GM04503 (cell line): Measurements from ENCODE around the gene GP1BB.
"Not testable (repeated sequence)": the region's sequence is repeated elsewhere in the genome, so short reads cannot be mapped to it uniquely, and the experiment has no call there.

ENCODE experiments used
- DNase-seq: peaks from one replicate; pipeline ENCODE4 v3.0.0-alpha.2; 2012; ENCODE audit warnings: low read depth

GP1BB gene

DNA sequence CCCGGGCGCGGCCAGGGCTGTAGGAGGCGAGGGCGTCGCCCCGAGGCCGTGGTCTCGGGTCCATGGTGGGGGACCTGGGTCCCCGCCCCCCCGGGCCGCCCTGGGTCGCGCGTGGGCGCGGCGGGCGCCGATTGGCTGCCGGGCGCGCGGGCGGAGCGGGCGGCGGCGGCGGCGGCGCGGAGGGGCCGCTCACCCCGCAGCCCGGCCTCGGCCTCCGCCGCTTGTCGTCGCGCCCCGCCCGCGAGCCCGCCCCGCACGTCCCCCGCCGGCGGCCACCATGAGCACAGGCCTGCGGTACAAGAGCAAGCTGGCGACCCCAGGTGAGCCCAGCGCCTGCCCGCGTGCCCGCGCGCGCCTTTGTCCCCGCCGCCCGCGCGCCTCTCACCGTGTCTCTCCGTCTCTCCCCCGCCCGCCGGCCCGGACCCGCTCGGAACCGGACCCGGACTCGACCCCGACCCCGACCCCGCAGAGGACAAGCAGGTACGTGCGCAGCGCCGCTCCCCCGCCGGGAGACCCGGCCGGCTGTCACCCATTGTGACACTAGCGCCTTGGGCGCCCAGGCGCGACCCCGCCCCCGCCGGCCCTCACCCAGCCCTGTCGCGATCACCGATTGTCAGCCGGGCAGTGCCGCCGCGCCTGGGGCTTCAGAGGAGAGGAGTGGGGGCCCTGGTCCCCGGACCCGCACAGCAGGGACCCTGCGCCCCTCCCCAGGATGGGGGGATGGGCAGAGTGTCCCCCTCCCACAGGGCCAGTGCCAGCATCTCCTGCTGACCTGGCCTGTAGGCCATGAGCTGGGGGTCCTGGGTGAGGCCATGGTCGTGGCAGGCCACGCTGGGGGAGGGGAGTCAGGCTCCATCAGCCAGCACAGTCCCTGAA, 8.8 kb upstream of the GP1BB start, which contains the start of gene SEPTIN5:
TSS of gene SEPTIN5 (plus strand) at position 192 of the 876 bp plus-strand sequence. CDS start at position 278, 86 bp downstream.
- DNase-seq = no peak

DNA sequence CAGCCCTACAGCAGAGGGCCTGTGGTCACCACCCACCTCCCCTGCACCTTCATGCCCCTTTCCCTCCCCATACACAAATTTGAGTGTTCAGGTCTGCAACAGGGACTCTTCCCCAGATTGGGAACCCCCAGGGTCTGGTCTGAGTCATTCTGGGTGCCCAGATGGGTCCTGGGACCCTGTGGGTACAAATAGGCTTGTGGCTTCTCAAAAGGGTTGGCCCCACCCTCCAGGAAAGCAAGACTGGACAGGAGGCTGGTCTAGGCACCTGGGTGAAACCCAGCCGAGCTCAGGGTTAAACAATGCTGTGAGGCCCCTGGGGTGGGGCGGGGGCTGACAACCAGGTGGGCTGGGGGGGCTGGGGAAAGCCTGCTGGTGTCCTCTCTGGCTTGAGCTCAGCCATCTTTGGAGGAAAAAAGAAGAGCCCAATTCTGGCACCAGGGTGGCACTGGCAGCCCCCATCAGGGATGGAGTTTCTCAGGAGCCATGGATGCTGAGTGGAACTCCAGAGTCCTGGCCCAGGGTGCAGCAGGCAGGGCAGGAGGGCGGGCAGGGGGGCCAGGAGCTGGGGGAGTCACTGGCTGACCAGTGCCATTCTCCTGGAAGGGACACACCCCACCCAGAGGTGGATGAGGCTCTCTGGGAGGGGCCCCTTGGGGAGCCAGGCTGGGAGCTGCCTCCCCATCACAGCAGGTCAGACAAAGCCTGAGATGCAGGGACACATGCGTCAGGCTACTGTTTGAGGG, 8.0 kb upstream of the GP1BB start:
- no peak for DNase-seq

DNA sequence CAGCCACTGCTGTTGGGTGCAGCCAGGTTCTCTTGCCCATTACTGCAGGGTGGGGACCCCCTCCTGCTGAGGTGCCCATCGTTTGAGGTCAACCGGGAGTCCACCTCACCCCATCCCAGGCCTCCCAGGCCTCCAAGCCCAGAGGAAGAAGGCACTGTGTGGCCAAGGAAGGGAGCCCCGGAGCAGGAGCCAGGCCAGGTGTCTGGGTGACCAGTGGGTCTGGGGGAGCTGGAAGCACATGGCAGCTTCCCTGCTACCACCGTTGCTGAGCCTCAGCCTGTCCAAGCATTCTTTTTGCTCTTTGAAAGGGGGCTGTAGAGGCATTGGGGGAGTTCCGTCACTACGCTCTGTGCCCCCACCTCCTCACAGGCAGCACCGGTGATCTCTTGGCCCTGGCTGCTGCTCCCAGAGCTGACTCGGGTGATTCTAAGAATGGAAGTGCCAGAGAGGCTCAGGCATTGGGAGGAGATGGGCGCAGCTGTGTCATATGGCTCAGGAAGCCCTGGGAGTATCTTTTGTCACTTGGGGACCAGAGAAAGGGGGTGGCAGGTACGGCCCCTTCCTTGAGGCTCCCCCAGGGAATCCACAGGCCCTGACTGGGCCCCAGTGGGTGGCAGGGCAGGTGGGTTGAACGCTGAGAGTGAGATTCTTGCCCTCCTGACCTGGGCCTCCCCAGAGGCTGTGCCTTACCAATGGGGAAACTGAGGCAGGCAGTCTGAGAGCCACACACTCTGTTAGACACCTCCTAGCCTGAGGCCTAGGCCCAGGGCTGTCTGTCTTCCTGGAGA, 7.1 kb upstream of the GP1BB start:
- no peak for DNase-seq

DNA sequence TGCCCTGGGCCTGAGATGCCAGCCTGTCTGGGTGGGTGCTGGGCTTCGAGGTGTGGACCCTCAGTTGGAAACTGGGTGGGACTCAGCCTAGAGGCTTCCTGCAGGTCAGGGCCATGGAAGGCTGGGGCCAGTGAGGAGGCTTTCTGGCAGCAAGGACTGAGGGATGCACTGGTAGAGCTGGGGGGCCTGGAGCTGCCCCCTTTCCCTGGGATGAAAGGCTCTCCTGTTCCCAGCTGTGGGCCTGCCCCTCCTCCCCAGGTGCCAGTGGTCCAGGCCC, 6.6 kb upstream of the GP1BB start:
- DNase-seq = no peak

DNA sequence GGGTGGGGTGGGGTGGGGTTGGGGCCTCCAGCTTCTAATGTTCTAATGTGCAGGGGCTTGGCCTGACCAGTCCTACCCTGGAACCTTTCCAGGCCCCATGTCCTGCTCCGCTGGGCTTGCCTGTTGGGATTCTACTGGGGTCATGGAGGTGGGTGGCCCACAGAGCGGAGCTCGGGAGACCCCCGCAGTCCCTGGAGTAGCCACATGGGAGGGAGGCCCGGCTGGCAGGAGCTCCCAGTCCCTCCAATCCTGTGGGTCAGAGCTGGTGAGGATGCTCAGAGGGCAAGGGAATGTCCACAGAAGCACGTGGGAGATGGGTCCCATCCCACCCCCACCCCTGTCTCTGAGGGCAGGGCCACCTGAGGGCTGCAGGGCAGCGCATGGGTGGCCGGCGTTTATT, 6.2 kb upstream of the GP1BB start:
- DNase-seq = no peak

DNA sequence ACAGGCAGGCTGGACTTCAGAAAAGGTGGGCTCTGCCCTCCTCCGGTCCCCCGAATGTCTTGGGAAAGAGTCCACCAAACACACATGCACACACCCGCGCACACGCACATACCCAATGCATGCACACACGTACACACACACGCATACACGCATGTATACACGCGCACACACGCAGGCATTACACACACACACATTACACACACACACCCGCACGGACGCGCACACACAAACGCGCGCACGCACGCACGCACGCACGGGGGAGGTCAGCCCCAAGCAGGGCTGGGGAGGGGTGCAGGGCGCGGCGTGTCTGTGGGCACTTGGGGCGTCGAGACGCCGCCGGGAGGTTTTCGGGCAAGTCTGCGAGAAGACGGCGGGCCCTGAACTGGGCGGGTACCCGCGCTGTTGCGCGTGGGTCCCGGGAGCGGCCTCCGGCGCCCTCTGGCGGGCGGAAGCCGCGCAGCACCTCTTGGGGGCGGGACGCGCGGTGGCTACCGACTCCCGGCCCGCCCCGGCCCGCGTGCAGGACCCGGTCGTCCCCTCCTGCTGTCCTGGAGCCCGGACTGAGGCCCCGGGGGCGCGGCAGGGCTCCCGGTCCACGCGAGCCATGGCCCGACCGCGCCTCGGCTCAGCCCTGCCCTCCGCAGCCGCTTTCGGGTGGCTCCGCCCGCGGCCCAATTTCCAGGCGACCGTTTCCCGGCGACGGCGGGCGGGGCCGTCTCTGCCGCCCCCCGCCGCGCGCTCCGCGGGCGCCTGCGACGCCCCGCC, 5.5 kb upstream of the GP1BB start:
- no peak for DNase-seq

DNA sequence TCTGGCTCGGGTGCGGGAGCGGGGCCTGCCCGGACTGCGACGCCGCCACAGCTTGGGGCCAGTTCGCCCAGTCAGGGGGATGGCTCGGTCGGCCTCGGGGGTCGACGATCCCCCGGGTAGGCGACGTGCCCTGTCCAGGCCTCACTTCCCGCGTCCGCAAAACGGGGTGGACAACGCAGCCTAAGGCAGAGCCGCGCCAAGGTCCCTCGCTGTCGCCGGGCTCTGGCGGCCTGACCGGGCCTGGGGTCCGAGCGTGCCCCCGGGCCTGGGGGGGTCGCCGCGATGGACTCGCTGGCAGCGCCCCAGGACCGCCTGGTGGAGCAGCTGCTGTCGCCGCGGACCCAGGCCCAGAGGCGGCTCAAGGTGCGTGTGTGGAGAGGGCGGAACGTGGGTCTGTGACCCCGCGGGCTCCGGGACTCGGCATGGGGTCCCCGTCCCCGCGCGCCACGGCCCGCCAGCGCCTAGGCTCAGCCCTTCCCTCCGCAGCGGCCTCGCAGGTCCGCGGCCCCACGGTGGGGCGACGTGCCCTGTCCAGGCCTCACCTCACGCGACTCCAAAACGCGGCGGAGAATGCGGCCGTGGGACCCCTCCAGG, 4.8 kb upstream of the GP1BB start:
- no peak for DNase-seq

DNA sequence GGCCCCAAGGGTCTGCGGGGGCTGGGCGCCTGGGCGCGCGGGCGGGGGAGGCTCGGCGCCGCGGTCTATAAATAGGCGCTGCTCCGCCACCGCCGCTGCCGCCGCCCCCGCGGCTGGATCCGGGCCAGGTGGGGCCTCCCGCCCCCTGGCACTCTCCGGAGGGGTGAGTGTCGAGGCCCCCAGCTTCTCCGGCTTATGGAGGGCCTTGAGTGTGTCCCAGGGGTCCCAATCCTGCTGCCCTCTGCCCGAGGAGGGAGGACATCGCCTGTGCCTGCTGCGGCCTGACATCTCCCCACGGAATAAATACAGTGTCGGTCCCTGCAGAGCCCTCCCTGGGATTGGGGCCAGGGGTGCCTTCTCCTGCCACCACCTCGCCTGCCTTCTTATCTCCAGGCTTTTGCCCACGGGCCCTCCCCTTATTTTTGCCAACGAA, 4.3 kb upstream of the GP1BB start:
- no peak for DNase-seq

DNA sequence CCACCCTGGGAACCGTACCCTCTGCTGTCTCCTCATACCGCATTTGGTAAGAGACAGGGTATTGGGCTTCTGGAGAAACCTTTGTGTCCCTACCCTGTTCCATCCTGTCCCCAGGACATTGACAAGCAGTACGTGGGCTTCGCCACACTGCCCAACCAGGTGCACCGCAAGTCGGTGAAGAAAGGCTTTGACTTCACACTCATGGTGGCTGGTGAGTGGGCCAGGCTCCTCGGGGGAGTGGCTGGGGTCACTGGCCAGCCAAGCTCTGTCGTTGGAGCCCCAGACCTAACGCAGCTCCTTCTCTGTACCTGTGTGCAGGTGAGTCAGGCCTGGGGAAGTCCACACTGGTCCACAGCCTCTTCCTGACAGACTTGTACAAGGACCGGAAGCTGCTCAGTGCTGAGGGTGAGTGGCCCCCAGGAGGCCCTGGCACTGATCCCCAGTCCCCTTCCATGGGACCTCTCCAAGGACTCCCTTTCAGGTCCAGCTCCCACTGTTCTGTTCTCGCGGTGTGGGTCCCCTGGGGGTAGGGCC, 3.8 kb upstream of the GP1BB start:
- no peak for DNase-seq

DNA sequence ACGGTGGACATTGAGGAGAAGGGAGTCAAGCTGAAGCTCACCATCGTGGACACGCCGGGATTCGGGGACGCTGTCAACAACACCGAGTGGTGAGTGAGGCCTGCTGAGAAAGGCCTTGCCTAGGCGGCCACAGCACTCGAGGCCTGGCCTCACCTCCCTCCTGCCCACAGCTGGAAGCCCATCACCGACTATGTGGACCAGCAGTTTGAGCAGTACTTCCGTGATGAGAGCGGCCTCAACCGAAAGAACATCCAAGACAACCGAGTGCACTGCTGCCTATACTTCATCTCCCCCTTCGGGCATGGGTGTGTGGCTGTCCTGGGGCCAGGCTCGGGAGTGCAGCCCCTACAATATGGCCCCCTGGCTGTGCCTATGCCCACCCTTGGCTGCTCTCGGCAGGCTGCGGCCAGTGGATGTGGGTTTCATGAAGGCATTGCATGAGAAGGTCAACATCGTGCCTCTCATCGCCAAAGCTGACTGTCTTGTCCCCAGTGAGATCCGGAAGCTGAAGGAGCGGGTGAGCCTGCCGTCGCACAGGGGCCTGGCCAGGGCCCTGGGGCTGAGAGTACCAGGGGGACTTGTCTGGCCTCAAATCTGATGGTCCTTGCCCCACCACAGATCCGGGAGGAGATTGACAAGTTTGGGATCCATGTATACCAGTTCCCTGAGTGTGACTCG, 3.0 kb upstream of the GP1BB start:
- no peak for DNase-seq

DNA sequence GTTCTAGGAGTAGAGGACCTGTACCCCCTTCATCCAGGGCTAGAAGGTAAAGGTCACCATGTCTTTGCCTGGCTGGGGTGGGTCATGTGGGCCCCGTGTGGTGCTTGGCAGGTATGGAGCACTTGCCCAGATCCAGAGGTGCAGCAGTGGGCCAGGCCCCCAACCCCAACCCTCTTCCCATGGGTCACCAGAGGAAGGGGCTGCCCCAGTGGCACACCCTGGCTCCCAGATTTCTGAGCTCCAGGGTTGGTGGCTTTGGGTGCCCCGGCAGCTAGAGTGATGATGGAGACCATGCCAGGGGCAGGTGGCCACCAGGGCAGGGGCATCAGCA, 2.4 kb upstream of the GP1BB start:
- no peak for DNase-seq

DNA sequence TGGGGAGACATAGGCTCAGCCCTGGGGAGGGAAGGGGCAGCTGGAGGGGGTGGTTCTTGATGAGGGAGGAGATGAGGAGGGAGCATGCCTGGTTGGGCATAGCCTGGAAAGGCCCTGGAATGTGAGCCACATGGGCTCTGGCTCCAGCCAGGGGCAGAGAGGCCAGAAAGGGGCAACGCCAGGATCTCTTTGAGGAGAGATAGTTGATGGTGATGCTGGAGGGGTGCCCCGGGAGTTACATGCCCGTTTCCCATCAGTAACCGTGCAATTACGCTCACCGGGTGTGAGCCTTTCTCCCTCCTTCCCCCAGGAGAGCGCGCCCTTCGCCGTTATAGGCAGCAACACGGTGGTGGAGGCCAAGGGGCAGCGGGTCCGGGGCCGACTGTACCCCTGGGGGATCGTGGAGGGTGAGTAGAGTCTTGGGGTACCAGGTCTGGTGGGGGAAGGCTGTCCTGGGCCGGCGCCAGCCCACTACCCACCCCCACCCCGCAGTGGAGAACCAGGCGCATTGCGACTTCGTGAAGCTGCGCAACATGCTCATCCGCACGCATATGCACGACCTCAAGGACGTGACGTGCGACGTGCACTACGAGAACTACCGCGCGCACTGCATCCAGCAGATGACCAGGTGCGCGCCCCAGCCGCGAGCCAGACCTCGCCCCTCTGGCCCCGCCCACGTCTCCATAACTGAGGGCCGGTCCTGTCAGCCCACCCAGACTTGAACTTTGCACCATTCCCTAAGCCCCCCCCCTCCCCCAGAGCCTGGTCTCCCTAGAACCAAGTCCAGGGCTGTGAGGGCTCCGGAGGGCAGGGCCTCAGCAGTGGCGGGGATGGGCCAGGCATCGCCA, 1.8 kb upstream of the GP1BB start:
- no peak for DNase-seq

DNA sequence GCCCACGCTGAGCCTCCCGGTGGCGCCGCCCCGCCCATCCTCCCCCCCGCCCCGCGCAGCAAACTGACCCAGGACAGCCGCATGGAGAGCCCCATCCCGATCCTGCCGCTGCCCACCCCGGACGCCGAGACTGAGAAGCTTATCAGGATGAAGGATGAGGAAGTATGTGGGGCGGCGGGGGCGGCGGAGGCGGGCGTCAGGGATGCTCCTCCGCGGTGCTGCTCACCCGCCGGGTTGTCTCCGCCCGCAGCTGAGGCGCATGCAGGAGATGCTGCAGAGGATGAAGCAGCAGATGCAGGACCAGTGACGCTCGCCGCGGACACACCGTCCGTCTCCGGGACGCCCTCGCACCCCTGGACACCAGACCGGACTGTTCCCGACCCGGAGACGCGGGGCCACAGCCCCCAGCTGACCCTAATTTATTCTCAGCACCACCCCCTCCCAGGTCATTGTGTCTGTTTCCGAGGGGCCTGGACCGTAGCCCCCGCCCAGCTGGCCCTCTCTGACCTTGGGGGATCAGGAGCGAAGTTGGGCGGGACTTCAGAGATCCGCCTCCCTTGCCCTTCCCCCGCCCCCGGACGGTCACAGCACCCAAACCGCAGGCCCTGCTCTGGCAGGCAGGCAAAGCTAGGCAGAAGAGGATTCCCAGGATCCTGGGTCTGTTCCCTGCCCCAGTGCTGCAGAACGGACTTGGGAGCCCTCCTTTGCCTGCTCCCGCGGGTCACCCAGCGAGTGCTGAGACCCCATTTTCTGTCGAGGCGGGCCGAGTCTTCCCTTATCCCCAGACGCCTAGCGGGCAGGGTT, 959 bp upstream of the GP1BB start:
- DNase-seq = no peak

DNA sequence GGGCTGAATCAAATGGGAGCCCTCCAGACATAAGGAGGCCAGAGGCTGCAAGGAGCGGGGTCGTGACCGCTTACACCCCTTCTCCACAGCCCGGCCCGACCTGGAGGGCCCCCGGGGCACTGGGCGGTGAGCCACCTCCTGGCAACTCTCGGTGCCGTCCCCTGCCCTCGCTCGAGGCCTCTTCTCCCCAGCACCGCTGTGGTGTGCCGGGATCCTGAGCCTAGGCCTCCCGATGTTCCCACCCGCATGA, 432 bp upstream of the GP1BB start:
- no peak for DNase-seq

DNA sequence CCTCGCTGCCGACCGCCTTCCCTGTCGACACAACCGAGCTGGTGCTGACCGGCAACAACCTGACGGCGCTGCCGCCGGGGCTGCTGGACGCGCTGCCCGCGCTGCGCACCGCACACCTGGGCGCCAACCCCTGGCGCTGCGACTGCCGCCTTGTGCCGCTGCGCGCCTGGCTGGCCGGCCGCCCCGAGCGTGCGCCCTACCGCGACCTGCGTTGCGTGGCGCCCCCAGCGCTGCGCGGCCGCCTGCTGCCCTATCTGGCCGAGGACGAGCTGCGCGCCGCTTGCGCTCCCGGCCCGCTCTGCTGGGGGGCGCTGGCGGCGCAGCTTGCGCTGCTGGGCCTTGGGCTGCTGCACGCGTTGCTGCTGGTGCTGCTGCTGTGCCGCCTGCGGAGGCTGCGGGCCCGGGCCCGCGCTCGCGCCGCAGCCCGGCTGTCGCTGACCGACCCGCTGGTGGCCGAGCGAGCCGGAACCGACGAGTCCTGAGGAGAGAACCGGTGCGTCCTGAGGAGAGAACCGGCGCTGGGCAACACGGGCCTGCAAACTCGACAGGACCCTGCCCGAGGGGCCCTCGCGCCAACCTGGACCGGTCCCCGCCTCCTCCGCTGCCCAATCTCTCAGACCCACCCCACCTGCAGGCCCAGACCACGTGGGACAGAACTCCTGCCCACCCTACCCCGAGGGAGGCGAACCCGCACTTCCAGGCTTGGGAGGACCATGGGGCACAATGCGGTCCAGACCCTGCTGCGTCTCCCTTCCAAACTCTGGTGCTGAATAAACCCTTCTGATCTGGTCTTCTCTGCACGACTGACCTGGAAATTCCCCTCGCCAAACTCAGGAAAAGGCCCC, 866 bp downstream of the GP1BB start:
- DNase-seq = no peak

DNA sequence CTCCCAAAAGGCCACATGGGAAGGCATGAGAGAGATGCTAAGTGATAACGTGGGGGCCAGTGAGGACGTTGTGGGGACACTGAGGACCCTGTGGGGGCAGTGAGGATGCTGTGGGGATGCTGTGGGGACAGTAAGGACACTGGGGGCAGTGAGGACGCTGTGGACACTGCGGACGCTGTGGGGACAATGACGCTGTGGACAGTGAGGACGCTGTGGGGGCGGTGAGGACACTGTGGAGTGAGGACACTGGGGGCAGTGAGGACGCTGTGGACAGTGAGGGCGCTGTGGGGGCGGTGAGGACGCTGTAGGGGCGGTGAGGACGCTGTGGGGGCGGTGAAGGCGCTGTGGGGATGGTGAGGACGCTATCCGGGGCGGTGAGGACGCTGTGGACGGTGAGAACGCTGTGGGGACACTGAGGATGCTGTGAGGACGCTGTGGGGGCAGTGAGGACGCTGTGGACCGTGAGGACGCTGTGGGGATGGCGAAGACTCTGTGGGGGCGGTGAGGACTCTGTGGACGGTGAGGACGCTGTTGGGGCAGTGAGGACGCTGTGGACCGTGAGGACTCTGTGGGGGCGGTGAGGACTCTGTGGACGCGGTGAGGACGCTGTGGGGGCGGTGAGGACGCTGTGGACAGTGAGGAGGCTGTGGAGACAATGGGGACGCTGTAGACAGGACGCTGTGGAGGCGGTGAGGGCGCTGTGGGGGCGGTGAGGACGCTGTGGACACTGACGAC, 1.8 kb downstream of the GP1BB start:
- no peak for DNase-seq

DNA sequence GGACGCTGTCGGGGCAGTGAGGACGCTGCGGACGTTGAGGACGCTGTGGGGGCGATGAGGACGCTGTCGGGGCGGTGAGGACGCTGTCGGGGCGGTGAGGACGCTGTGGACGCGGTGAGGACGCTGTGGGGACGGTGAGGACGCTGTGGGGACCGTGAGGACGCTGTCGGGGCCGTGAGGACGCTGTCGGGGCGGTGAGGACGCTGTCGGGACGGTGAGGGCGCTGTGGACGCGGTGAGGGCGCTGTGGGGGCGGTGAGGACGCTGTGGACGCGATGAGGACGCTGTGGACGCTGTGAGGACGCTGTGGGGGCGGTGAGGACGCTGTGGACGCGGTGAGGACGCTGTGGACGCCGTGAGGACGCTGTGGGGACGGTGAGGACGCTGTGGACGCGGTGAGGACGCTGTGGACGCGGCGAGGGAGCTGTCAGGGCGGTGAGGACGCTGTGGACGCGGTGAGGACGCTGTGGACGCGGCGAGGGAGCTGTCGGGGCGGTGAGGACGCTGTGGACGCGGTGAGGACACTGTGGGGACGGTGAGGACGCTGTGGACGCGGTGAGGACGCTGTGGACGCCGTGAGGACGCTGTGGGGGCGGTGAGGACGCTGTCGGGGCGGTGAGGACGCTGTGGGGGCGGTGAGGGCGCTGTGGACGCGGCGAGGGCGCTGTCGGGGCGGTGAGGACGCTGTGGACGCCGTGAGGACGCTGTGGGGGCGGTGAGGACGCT, 2.9 kb downstream of the GP1BB start:
- not testable (repeated sequence) for DNase-seq
